ACHN (cell line): ENCODE results near the gene SURF4.
"Not testable (repeated sequence)": the region's sequence is repeated elsewhere in the genome, so short reads cannot be mapped to it uniquely, and the experiment has no call there.

ENCODE experiments used
- DNase-seq: peaks from one replicate; pipeline ENCODE4 v3.0.0-alpha.2; 2015
- in situ Hi-C: cut with HindIII; loops from 2 replicates; pipeline ENCODE4 v1.10.0; 2017; ENCODE audit warnings: low sequenced_read_pairs, low pct_ligation_motif_present, low pct_unique_long_range_greater_than_20kb

SURF4 gene

GRCh38 chr9:133329306-133330156, 46.3 kb downstream of the SURF4 start:
- DNase-seq: peak; percentile 12
- in situ Hi-C loops: not testable (repeated sequence)

- in situ Hi-C loops: no loop called here
- no peak for DNase-seq
These were observed 47.9 kb downstream of the SURF4 start for GRCh38 chr9:133327834-133328484.

- DNase-seq, in situ Hi-C loops: not testable (repeated sequence)
These were observed 48.8 kb downstream of the SURF4 start for GRCh38 chr9:133327021-133327420.

DNA sequence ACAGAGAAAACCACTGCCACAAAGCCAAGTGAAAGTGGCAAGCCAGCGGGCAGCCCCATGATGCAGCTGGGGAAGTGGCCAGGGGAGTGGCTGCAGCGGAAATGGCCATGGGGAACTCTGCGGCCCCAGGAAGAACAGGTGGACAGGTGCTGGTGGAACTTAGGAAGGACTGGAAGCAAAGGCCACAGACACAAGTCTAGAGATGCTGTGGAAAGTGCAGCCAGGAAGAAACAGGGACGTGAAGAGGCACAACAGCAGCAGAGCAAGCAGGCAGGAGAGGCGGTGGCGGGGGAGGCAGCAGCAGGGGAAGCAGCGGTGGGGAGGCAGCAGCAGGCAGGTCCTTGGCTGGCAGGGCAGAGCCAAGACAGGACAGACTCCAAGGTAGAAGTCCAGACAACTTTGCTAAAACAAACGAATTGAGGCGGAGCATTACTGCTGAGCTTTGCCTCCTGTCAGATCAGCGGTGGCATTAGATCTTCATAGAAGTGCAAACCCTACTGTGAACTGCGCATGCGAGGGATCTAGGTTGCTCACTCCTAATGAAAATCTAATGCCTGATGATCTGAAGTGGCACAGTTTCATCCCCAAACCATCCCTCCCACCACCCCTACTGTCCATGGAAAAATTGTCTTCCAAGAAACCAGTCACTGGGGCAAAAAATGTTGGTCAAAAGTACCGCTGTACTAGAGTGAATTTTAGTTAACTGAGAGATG, 51.7 kb downstream of the SURF4 start:
- in situ Hi-C loops: no loop called here
- no peak for DNase-seq

DNA sequence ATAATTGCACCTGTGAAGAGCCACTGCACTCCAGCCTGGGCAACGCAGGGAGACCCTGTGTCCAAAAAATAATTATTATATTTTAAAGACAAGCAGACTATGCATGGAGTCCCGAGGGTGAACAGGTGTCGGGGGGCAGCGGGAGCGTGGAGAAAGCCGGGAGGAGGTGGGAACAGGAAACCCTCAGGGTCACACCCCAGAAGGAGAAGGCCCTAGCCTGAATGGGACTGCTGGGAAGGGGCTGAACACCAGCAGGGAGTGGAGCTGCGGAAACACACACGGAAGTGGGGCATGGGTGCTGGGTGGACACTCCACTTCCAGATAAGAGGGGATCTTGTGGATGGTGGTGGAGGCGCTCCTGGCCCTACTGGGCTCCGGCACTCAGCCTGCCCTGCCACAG, 52.6 kb downstream of the SURF4 start:
- no peak for DNase-seq
- in situ Hi-C loops: no loop called here

GRCh38 chr9:133322701-133323100, 53.2 kb downstream of the SURF4 start:
- DNase-seq: no peak
- in situ Hi-C loops: no loop called here

GRCh38 chr9:133321411-133321935, 54.4 kb downstream of the SURF4 start:
- in situ Hi-C loops: no loop called here
- DNase-seq: no peak

GRCh38 chr9:133320421-133320881, 55.4 kb downstream of the SURF4 start:
- in situ Hi-C loops: no loop called here
- DNase-seq: no peak

- in situ Hi-C loops, DNase-seq: not testable (repeated sequence)
These were observed 58.3 kb downstream of the SURF4 start for GRCh38 chr9:133317551-133317950.

GRCh38 chr9:133315997-133316396, 59.9 kb downstream of the SURF4 start:
- no peak for DNase-seq
- in situ Hi-C loops: no loop called here
